Neural progenitor cell (in vitro differentiated cells): Measurements from ENCODE around the gene CLIC5. TPM values are rescaled to one million over a fixed set of nuclear protein-coding genes. Genes with fewer than 3 reads are reported as not detected.

Experiments used
- DNase-seq: peaks from one replicate; pipeline ENCODE4 v3.0.0-alpha.2; 2016; ENCODE audit warnings: low spot score
- H2AFZ ChIP-seq: fragments of 200-600 bp; sonication (generic); replicated peaks from 2 replicates; pipeline ENCODE4 v1.6.1; 2016; ENCODE audit warnings: antibody characterized with exemption
- H3F3A ChIP-seq: fragments of 200-600 bp; sonication (generic); 2 replicates; pipeline ENCODE4 v1.6.1; 2016; ENCODE audit warnings: antibody characterized with exemption, low read depth
- H3K27ac ChIP-seq: fragments of 200-600 bp; sonication (generic); 2 replicates; pipeline ENCODE4 v1.5.1; 2016; ENCODE audit warnings: mild to moderate bottlenecking
- H3K27me3 ChIP-seq: fragments of 200-600 bp; sonication (generic); 2 replicates; pipeline ENCODE4 v1.6.1; 2016; ENCODE audit warnings: mild to moderate bottlenecking, moderate library complexity
- H3K36me3 ChIP-seq: fragments of 200-600 bp; sonication (generic); 2 replicates; pipeline ENCODE4 v1.5.1; 2016
- H3K4me1 ChIP-seq: fragments of 200-600 bp; sonication (generic); 2 replicates; pipeline ENCODE4 v1.6.1; 2016; ENCODE audit warnings: mixed run types
- H3K4me2 ChIP-seq: fragments of 200-600 bp; sonication (generic); 2 replicates; pipeline ENCODE4 v1.6.1; 2016
- H3K4me3 ChIP-seq: fragments of 200-600 bp; sonication (generic); 2 replicates; pipeline ENCODE4 v1.5.1; 2016
- H3K79me2 ChIP-seq: fragments of 200-600 bp; sonication (generic); 2 replicates; pipeline ENCODE4 v1.6.1; 2016; ENCODE audit warnings: low read depth
- H3K9ac ChIP-seq: fragments of 200-600 bp; sonication (generic); 2 replicates; pipeline ENCODE4 v1.6.1; 2016
- H3K9me3 ChIP-seq: fragments of 200-600 bp; sonication (generic); 2 replicates; pipeline ENCODE4 v1.5.1; 2016; ENCODE audit warnings: low read depth
- H4K20me1 ChIP-seq: fragments of 200-600 bp; sonication (generic); 2 replicates; pipeline ENCODE4 v1.6.1; 2016; ENCODE audit warnings: low read depth
- H3K27ac Mint-ChIP-seq: 3 replicates; pipeline ENCODE4 v1.8.0; 2021; ENCODE audit warnings: mixed read lengths
- H3K27me3 Mint-ChIP-seq: 2 replicates; pipeline ENCODE4 v1.8.0; 2022; ENCODE audit warnings: low read depth, mild to moderate bottlenecking, inconsistent platforms, moderate library complexity, mixed read lengths; ENCODE audit not compliant: insufficient read depth
- H3K36me3 Mint-ChIP-seq: 3 replicates; pipeline ENCODE4 v1.8.0; 2021; ENCODE audit warnings: mixed read lengths
- H3K4me1 Mint-ChIP-seq: 3 replicates; pipeline ENCODE4 v1.8.0; 2021; ENCODE audit warnings: mixed read lengths
- H3K4me3 Mint-ChIP-seq: 3 replicates; pipeline ENCODE4 v1.8.0; 2021; ENCODE audit warnings: mild to moderate bottlenecking, moderate library complexity, mixed read lengths
- H3K9me3 Mint-ChIP-seq: 3 replicates; pipeline ENCODE4 v1.8.0; 2020; ENCODE audit warnings: mixed read lengths
- CTCF ChIP-seq: fragments of 200-600 bp; sonication (generic); IDR thresholded peaks from 2 replicates; pipeline ENCODE4 v1.5.1; 2017; ENCODE audit warnings: antibody characterized with exemption, mild to moderate bottlenecking
- EZH2 ChIP-seq: fragments of 200-600 bp; sonication (generic); IDR thresholded peaks from 2 replicates; pipeline ENCODE4 v1.6.1; 2017; ENCODE audit warnings: antibody characterized with exemption, mild to moderate bottlenecking, moderate library complexity
- EZH2phosphoT487 ChIP-seq: fragments of 200-600 bp; sonication (generic); IDR thresholded peaks from 2 replicates; pipeline ENCODE4 v1.6.1; 2017; ENCODE audit warnings: antibody characterized with exemption
- total RNA-seq: library from RNA; depleted of rRNA; stranded (reverse); fragments of >200 nt; gene quantifications from 2 replicates; pipeline ENCODE4 v1.2.3, GENCODE V29; 2015; ENCODE audit warnings: low replicate concordance

Gene CLIC5
- total RNA-seq, 1 donor from 2014 or later: not detected

GRCh38 chr6:46053039-46053933 lies 37.6 kb upstream of the CLIC5 start:
- no peaks in the 10 kb centered on the region for H3K9me3 ChIP-seq
- no peak overlapping the region for H3K9ac ChIP-seq
- H3K4me3 ChIP-seq: no peak overlapping the region
- no peak overlapping the region for H3K4me2 ChIP-seq
- H3K27me3 ChIP-seq: no peaks in the 10 kb centered on the region
- peaks cover 17% of the 10 kb centered on the region for H3K9me3 Mint-ChIP-seq
- H3K4me1 Mint-ChIP-seq: peaks cover 8% of the 10 kb centered on the region
- no peaks in the 10 kb centered on the region for H3F3A ChIP-seq
- no peaks in the 10 kb centered on the region for H4K20me1 ChIP-seq
- no peak overlapping the region for H3K27ac Mint-ChIP-seq
- H3K79me2 ChIP-seq: no peaks in the 10 kb centered on the region
- H2AFZ ChIP-seq: no peak overlapping the region
- TF ChIP-seq CTCF (no peak), EZH2phosphoT487 (no peak), EZH2 (no peak)
- H3K36me3 Mint-ChIP-seq: peaks cover 3% of the 10 kb centered on the region
- peaks cover 2% of the 10 kb centered on the region for H3K27me3 Mint-ChIP-seq
- H3K4me3 Mint-ChIP-seq: no peak overlapping the region
- no peak overlapping the region for H3K27ac ChIP-seq
- DNase-seq: no peak
- peaks cover 3% of the 10 kb centered on the region for H3K4me1 ChIP-seq
- no peaks in the 10 kb centered on the region for H3K36me3 ChIP-seq

GRCh38 chr6:46052479-46052878 lies 36.8 kb upstream of the CLIC5 start:
- Histone ChIP-seq H2AFZ (no peak overlapping the region), H3K4me1 (peaks cover 3% of the 10 kb centered on the region), H3K27ac (no peak overlapping the region), H3K9me3 (no peaks in the 10 kb centered on the region), H3K27me3 (no peaks in the 10 kb centered on the region), H4K20me1 (no peaks in the 10 kb centered on the region), H3K79me2 (no peaks in the 10 kb centered on the region), H3K36me3 (no peaks in the 10 kb centered on the region), H3K4me2 (no peak overlapping the region), H3K9ac (no peak overlapping the region), H3F3A (no peaks in the 10 kb centered on the region), H3K4me3 (no peak overlapping the region)
- Mint-ChIP-seq H3K4me1 (peaks cover 9% of the 10 kb centered on the region), H3K27me3 (peaks cover 2% of the 10 kb centered on the region), H3K4me3 (no peak overlapping the region), H3K36me3 (no peaks in the 10 kb centered on the region), H3K27ac (no peak overlapping the region), H3K9me3 (peaks cover 13% of the 10 kb centered on the region)
- no peak for TF ChIP-seq EZH2
- no peak for TF ChIP-seq CTCF
- TF ChIP-seq EZH2phosphoT487: no peak
- DNase-seq: no peak

- H3K27ac Mint-ChIP-seq: no peak overlapping the region
- no peak overlapping the region for H2AFZ ChIP-seq
- DNase-seq: no peak
- no peak overlapping the region for H3K9ac ChIP-seq
- H3K36me3 Mint-ChIP-seq: no peaks in the 10 kb centered on the region
- no peaks in the 10 kb centered on the region for H4K20me1 ChIP-seq
- H3K4me1 Mint-ChIP-seq: peaks cover 9% of the 10 kb centered on the region
- no peaks in the 10 kb centered on the region for H3K36me3 ChIP-seq
- no peak overlapping the region for H3K4me2 ChIP-seq
- H3K79me2 ChIP-seq: no peaks in the 10 kb centered on the region
- no peak overlapping the region for H3K4me3 ChIP-seq
- H3K9me3 ChIP-seq: no peaks in the 10 kb centered on the region
- H3K27me3 Mint-ChIP-seq: peaks cover 2% of the 10 kb centered on the region
- no peak overlapping the region for H3K27ac ChIP-seq
- H3K4me1 ChIP-seq: peaks cover 3% of the 10 kb centered on the region
- no peak overlapping the region for H3K4me3 Mint-ChIP-seq
- no peaks in the 10 kb centered on the region for H3K27me3 ChIP-seq
- peaks cover 9% of the 10 kb centered on the region for H3K9me3 Mint-ChIP-seq
- no peak for TF ChIP-seq EZH2
- no peak for TF ChIP-seq CTCF
- no peak for TF ChIP-seq EZH2phosphoT487
- H3F3A ChIP-seq: no peaks in the 10 kb centered on the region
These were observed 36.3 kb upstream of the CLIC5 start for GRCh38 chr6:46051962-46052361.
